GM06990 (cell line): ENCODE results near the gene RAMP2.
A peak's percentile ranks its signal among the peaks of the same experiment; 100 is the strongest.

Source experiments
- DNase-seq: peaks from one replicate; pipeline ENCODE4 v3.0.0-alpha.2; 2011; ENCODE audit not compliant: insufficient read length; ENCODE audit errors: extremely low read depth
- H3K27me3 ChIP-seq: replicated peaks from 2 replicates; pipeline ENCODE4 v1.6.0; 2011; ENCODE audit warnings: low read length; ENCODE audit not compliant: control insufficient read depth, insufficient read depth
- H3K36me3 ChIP-seq: 2 replicates; pipeline ENCODE4 v1.5.1; 2011; ENCODE audit warnings: low read length; ENCODE audit not compliant: control insufficient read depth, insufficient read depth
- H3K4me3 ChIP-seq: replicated peaks from 2 replicates; pipeline ENCODE4 v1.5.1; 2011; ENCODE audit warnings: low read depth, mild to moderate bottlenecking, control low read depth, low read length
- CTCF ChIP-seq: IDR thresholded peaks from 2 replicates; pipeline ENCODE4 v1.5.1; 2011; ENCODE audit warnings: low read length, control low read depth, mild to moderate bottlenecking, inconsistent platforms; ENCODE audit not compliant: insufficient read depth, poor library complexity, severe bottlenecking

Gene RAMP2

GRCh38 chr17:42775534-42776098 is 14.6 kb downstream of the RAMP2 start:
- Histone ChIP-seq H3K36me3 (peaks cover 15% of the 10 kb centered on the region), H3K4me3 (no peak overlapping the region), H3K27me3 (no peaks in the 10 kb centered on the region)
- no peak for DNase-seq
- peak; percentile 9 for TF ChIP-seq CTCF

- DNase-seq: no peak
- peaks cover 6% of the 10 kb centered on the region for H3K27me3 ChIP-seq
- H3K4me3 ChIP-seq: no peak overlapping the region
- no peak for TF ChIP-seq CTCF
- H3K36me3 ChIP-seq: peaks cover 15% of the 10 kb centered on the region
These were observed 17.5 kb downstream of the RAMP2 start for GRCh38 chr17:42778570-42778969.

- TF ChIP-seq CTCF: no peak
- peaks cover 7% of the 10 kb centered on the region for H3K27me3 ChIP-seq
- DNase-seq: no peak
- H3K36me3 ChIP-seq: peaks cover 15% of the 10 kb centered on the region
- H3K4me3 ChIP-seq: no peak overlapping the region
These were observed 18.4 kb downstream of the RAMP2 start for GRCh38 chr17:42779304-42779935.

DNA sequence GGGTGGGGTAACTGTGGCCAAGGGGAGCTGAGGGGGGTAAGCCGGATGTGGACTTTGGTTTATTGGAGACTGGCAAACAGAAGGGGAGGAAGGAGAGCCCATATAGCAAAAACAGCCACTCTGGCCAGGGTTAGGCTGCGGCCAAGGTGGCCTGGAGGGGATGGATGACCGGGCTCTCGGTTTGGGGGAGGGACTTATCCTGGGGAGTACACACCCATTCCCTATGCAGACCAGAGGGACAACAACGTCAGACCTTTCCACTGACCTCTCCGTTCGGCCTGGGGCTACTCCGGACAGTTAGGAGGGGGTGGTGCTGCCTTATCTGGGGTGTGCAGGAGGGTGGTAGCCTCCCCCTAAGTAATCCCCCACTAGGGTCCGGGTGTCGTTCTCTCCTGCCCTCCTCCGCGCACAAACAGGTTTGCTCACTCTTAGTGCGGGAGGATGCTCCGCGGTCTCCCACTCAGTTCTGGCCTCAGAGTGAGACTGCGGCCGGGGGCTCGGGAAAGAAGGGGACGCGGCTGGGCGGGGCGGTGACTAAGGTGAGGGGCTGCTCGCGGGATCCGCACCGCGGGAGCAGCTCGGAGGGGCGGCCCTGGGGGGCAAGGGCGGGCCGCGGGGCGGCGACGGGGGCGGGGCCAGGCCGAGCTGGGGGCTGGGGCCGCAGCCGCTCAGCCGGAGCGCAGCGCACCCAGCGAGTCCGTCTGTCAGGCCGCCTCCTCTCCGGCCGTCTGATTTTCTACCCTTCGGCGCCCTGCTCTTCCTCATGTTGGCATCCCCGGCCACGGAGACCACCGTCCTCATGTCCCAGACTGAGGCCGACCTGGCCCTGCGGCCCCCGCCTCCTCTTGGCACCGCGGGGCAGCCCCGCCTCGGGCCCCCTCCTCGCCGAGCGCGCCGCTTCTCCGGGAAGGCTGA is 19.2 kb downstream of the RAMP2 start, which contains the start of gene WNK4:
Gene WNK4 (plus strand): TSS at position 675 of the 915 bp plus-strand sequence. CDS start 89 bp downstream, at position 764.
- no peak for TF ChIP-seq CTCF
- no peak within 1 kb of the TSS for H3K4me3 ChIP-seq
- H3K27me3 ChIP-seq: peaks cover 7% of the 10 kb centered on the region
- DNase-seq: no peak
- peaks cover 15% of the 10 kb centered on the region for H3K36me3 ChIP-seq

GRCh38 chr17:42780851-42781638 is 20.0 kb downstream of the RAMP2 start:
- H3K4me3 ChIP-seq: no peak overlapping the region
- H3K27me3 ChIP-seq: peaks cover 9% of the 10 kb centered on the region
- TF ChIP-seq CTCF: no peak
- peaks cover 14% of the 10 kb centered on the region for H3K36me3 ChIP-seq
- DNase-seq: no peak
